Keratinocyte (primary cell): ENCODE measurements around the gene ARIH1. TPM values are rescaled to one million over a fixed set of nuclear protein-coding genes. Genes with fewer than 3 reads are reported as not detected.

ENCODE experiments used
- DNase-seq: peaks from one replicate; pipeline ENCODE4 v3.0.0-alpha.2; 2011; ENCODE audit warnings: low read depth, missing footprints, low spot score
- FAIRE-seq: peaks from 2 replicates; lab custom pipeline; 2011; peaks lifted over from hg19 to GRCh38; lab: Jason Lieb, UNC
- H2AFZ ChIP-seq: 2 replicates; pipeline ENCODE4 v1.6.0; 2012; ENCODE audit warnings: low read length, control low read depth, inconsistent platforms; ENCODE audit not compliant: control insufficient read depth
- H3K27ac ChIP-seq: 2 replicates; pipeline ENCODE4 v1.5.1; 2011; ENCODE audit warnings: low read length; ENCODE audit not compliant: control insufficient read depth, insufficient read depth
- H3K27me3 ChIP-seq: 3 replicates; pipeline ENCODE4 v1.6.0; 2011; ENCODE audit warnings: low read length; ENCODE audit not compliant: control insufficient read depth, insufficient read depth; ENCODE audit errors: extremely low read depth
- H3K36me3 ChIP-seq, 2 experiments: 2 replicates in 1 of 2; 3 replicates in 1 of 2; pipeline ENCODE4 v1.5.1; 2011; ENCODE audit warnings: low read length in 2 of 2, mild to moderate bottlenecking in 1 of 2; ENCODE audit not compliant: control insufficient read depth in 2 of 2, insufficient read depth in 2 of 2; ENCODE audit errors: extremely low read depth in 1 of 2
- H3K4me1 ChIP-seq: 3 replicates; pipeline ENCODE4 v1.5.1; 2011; ENCODE audit warnings: low read length; ENCODE audit not compliant: control insufficient read depth, insufficient read depth; ENCODE audit errors: extremely low read depth
- H3K4me2 ChIP-seq: 3 replicates; pipeline ENCODE4 v1.6.0; 2011; ENCODE audit warnings: low read depth, low read length; ENCODE audit not compliant: control insufficient read depth, insufficient read depth; ENCODE audit errors: extremely low read depth
- H3K4me3 ChIP-seq, 3 experiments: fragments of 200-600 bp in 1 of 3; sonication (generic) in 1 of 3; 2 replicates in 2 of 3; 3 replicates in 1 of 3; pipeline ENCODE4 v1.5.1; 2011 to 2016; ENCODE audit warnings: low read length in 3 of 3, mild to moderate bottlenecking in 3 of 3, control low read depth in 2 of 3, inconsistent platforms in 1 of 3, low read depth in 1 of 3, mixed read lengths in 1 of 3, mixed run types in 1 of 3, moderate library complexity in 1 of 3; ENCODE audit not compliant: control insufficient read depth in 2 of 3, insufficient read depth in 2 of 3; ENCODE audit errors: extremely low read depth in 1 of 3
- H3K79me2 ChIP-seq: 2 replicates; pipeline ENCODE4 v1.6.0; 2012; ENCODE audit warnings: low read length; ENCODE audit not compliant: control insufficient read depth, insufficient read depth
- H3K9ac ChIP-seq: 3 replicates; pipeline ENCODE4 v1.6.0; 2011; ENCODE audit warnings: low read length; ENCODE audit not compliant: control insufficient read depth, insufficient read depth; ENCODE audit errors: extremely low read depth
- H3K9me1 ChIP-seq: 3 replicates; pipeline ENCODE4 v1.6.0; 2011; ENCODE audit warnings: low read length; ENCODE audit not compliant: control insufficient read depth, insufficient read depth; ENCODE audit errors: extremely low read depth
- H3K9me3 ChIP-seq: 2 replicates; pipeline ENCODE4 v1.5.1; 2012; ENCODE audit warnings: low read depth, low read length; ENCODE audit not compliant: control insufficient read depth
- H4K20me1 ChIP-seq: 3 replicates; pipeline ENCODE4 v1.6.0; 2011; ENCODE audit warnings: low read length; ENCODE audit not compliant: control insufficient read depth, insufficient read depth; ENCODE audit errors: extremely low read depth
- CTCF ChIP-seq, 3 experiments: IDR thresholded peaks in 1 of 3; conservative IDR thresholded peaks in 1 of 3; optimal IDR thresholded peaks in 1 of 3; 2 replicates in 2 of 3; 3 replicates in 1 of 3; pipeline versions ENCODE3 to v1.5.1; 2011; ENCODE audit warnings: low read length in 3 of 3, mild to moderate bottlenecking in 3 of 3, moderate library complexity in 2 of 3, control low read depth in 1 of 3, inconsistent platforms in 1 of 3; ENCODE audit not compliant: insufficient read depth in 2 of 3; ENCODE audit errors: extremely low read depth in 1 of 3
- EZH2 ChIP-seq: IDR thresholded peaks from one replicate; pipeline ENCODE4 v1.6.1; 2012; ENCODE audit warnings: inconsistent platforms, mild to moderate bottlenecking, low read length, moderate library complexity
- dilution Hi-C: fragments of 300-500 bp; cut with MboI; formaldehyde crosslinking; loops from one replicate; pipeline ENCODE4 v1.7.0; 2020; ENCODE audit warnings: low sequenced_read_pairs; ENCODE audit not compliant: extremely low pct_ligation_motif_present
- polyA plus RNA-seq, 5 experiments: library from polyadenylated mRNA; depleted of rRNA in 3 of 5; stranded (reverse) in 3 of 5; stranded (forward) in 1 of 5; unstranded in 1 of 5; fragments of >200 nt; gene quantifications; 1 replicate in 1 of 5; 2 replicates in 3 of 5; 3 replicates in 1 of 5; pipeline versions ENCODE4 v1.2.1 to v1.2.3, GENCODE V29; 2011 to 2012; ENCODE audit warnings: missing spikeins in 2 of 5, low read depth in 1 of 5, low replicate concordance in 1 of 5

Gene ARIH1
- polyA plus RNA-seq, 1 donor (not counting 4 experiments of a cell fraction or from before 2014, with no cell fraction given), result 70.6 TPM

GRCh38 chr15:72497402-72497801, 23.3 kb downstream of the ARIH1 start:
- Histone ChIP-seq H3K36me3 (no peaks in the 10 kb centered on the region), H3K4me3 (no peak overlapping the region), H2AFZ (no peak overlapping the region), H3K4me2 (no peak overlapping the region), H3K27me3 (no peaks in the 10 kb centered on the region), H3K79me2 (peaks cover 97% of the 10 kb centered on the region), H3K9ac (no peak overlapping the region), H4K20me1 (peaks cover 12% of the 10 kb centered on the region), H3K4me1 (peaks cover 9% of the 10 kb centered on the region), H3K9me1 (peaks cover 4% of the 10 kb centered on the region), H3K27ac (no peak overlapping the region), H3K9me3 (no peaks in the 10 kb centered on the region)
- dilution Hi-C loops, result no loop called here
- TF ChIP-seq EZH2, result no peak
- no peak for TF ChIP-seq CTCF (optimal IDR thresholded peaks at IDR 0.05 in 1 of 3, IDR thresholded peaks at IDR 0.05 in 1 of 3, conservative IDR thresholded peaks at IDR 0.05 in 1 of 3; ENCODE audit: extremely low read depth in 1 of 3, insufficient read depth in 2 of 3, low read length in 3 of 3)
- FAIRE-seq (no peak), DNase-seq (no peak)

GRCh38 chr15:72502220-72502809, 28.2 kb downstream of the ARIH1 start:
- Histone ChIP-seq H3K79me2 (peaks cover 97% of the 10 kb centered on the region), H3K9me3 (no peaks in the 10 kb centered on the region), H3K27ac (no peak overlapping the region), H3K9me1 (no peaks in the 10 kb centered on the region), H3K4me1 (no peaks in the 10 kb centered on the region), H2AFZ (no peak overlapping the region), H3K4me2 (no peak overlapping the region), H3K9ac (no peak overlapping the region), H3K4me3 (no peak overlapping the region), H4K20me1 (peaks cover 7% of the 10 kb centered on the region), H3K36me3 (no peaks in the 10 kb centered on the region), H3K27me3 (no peaks in the 10 kb centered on the region)
- dilution Hi-C loops, result no loop called here
- no peak for TF ChIP-seq CTCF (optimal IDR thresholded peaks at IDR 0.05 in 1 of 3, IDR thresholded peaks at IDR 0.05 in 1 of 3, conservative IDR thresholded peaks at IDR 0.05 in 1 of 3; ENCODE audit: extremely low read depth in 1 of 3, insufficient read depth in 2 of 3, low read length in 3 of 3)
- no peak for TF ChIP-seq EZH2
- FAIRE-seq (no peak), DNase-seq (no peak)
